Prostate gland (tissue), 2 donors: ENCODE results near the gene FAM135A.

Experiments
- CTCF ChIP-seq, 4 experiments: fragments of 200-600 bp in 2 of 4; fragments of 450-650 bp in 2 of 4; sonication (generic) in 2 of 4; IDR thresholded peaks; 1 replicate in 3 of 4; 2 replicates in 1 of 4; pipeline ENCODE4 v1.5.1; 2016 to 2019; ENCODE audit warnings: antibody characterized with exemption in 4 of 4, mild to moderate bottlenecking in 2 of 4, moderate library complexity in 2 of 4
- POLR2A ChIP-seq: fragments of 450-650 bp; IDR thresholded peaks from one replicate; pipeline ENCODE4 v1.6.1; 2016; ENCODE audit warnings: antibody characterized with exemption, mild to moderate bottlenecking
- POLR2AphosphoS5 ChIP-seq: sonication (generic); formaldehyde crosslinking; IDR thresholded peaks from one replicate; pipeline ENCODE4 v1.6.1; 2017; ENCODE audit warnings: antibody characterized with exemption

GRCh38 chr6:70551566-70551965 is 138.3 kb downstream of the FAM135A start:
- no peak for TF ChIP-seq POLR2A
- no peak for TF ChIP-seq POLR2AphosphoS5
- TF ChIP-seq CTCF (IDR thresholded peaks at IDR 0.05) = no peak
